ENCODE data around the gene AP2M1.
"Not testable (repeated sequence)": the region's sequence is repeated elsewhere in the genome, so short reads cannot be mapped to it uniquely, and the experiment has no call there.

AP2M1 gene

GRCh38 chr3:184157206-184157605, 17.4 kb upstream of the AP2M1 start:
- no peak for DNase-seq (ENCODE audit: low spot score)

GRCh38 chr3:184158404-184158803, 16.3 kb upstream of the AP2M1 start:
- no peak for DNase-seq (ENCODE audit: low spot score)

GRCh38 chr3:184160456-184160855, 14.2 kb upstream of the AP2M1 start:
- no peak for DNase-seq (ENCODE audit: low spot score)

- DNase-seq (ENCODE audit: low spot score), result not testable (repeated sequence)
Measured at GRCh38 chr3:184162571-184163070, 12.0 kb upstream of the AP2M1 start.

- DNase-seq (ENCODE audit: low spot score), result no peak
Measured at GRCh38 chr3:184164648-184165330, 9.9 kb upstream of the AP2M1 start.

GRCh38 chr3:184165543-184165942, 9.1 kb upstream of the AP2M1 start:
- DNase-seq (ENCODE audit: low spot score), result no peak

GRCh38 chr3:184166671-184167070, 8.0 kb upstream of the AP2M1 start:
- DNase-seq (ENCODE audit: low spot score), result no peak

GRCh38 chr3:184167786-184168185, 6.9 kb upstream of the AP2M1 start:
- no peak for DNase-seq (ENCODE audit: low spot score)

GRCh38 chr3:184168363-184169120, 6.1 kb upstream of the AP2M1 start:
- DNase-seq (ENCODE audit: low spot score), result peak; percentile 15

GRCh38 chr3:184169896-184170875, 4.5 kb upstream of the AP2M1 start:
- no peak for DNase-seq (ENCODE audit: low spot score)

GRCh38 chr3:184171562-184171961, 3.1 kb upstream of the AP2M1 start:
- DNase-seq (ENCODE audit: low spot score), result peak; percentile 75

GRCh38 chr3:184172681-184173373, 1.8 kb upstream of the AP2M1 start:
- DNase-seq (ENCODE audit: low spot score), result peak; percentile 22

GRCh38 chr3:184173374-184173722, 1.3 kb upstream of the AP2M1 start:
- no peak for DNase-seq (ENCODE audit: low spot score)

- DNase-seq (ENCODE audit: low spot score), result no peak
Measured at GRCh38 chr3:184174284-184174645, 390 bp upstream of the AP2M1 start.

GRCh38 chr3:184175506-184175905, 851 bp downstream of the AP2M1 start:
- peak; percentile 10 for DNase-seq (ENCODE audit: low spot score)

GRCh38 chr3:184175981-184176376, 1.3 kb downstream of the AP2M1 start:
- DNase-seq (ENCODE audit: low spot score), result no peak

GRCh38 chr3:184176377-184177330, 2.0 kb downstream of the AP2M1 start:
- DNase-seq (ENCODE audit: low spot score), result peak; percentile 97

- DNase-seq (ENCODE audit: low spot score), result peak; percentile 32
Measured at GRCh38 chr3:184177331-184177731, 2.7 kb downstream of the AP2M1 start.

GRCh38 chr3:184177767-184178306, 3.2 kb downstream of the AP2M1 start:
- DNase-seq (ENCODE audit: low spot score), result no peak

GRCh38 chr3:184178521-184179138, 4.0 kb downstream of the AP2M1 start:
- DNase-seq (ENCODE audit: low spot score), result no peak
